GM12865 (cell line): ENCODE measurements around the gene ABCA7.
"Not testable (repeated sequence)": the region's sequence is repeated elsewhere in the genome, so short reads cannot be mapped to it uniquely, and the experiment has no call there.

Experiments
- DNase-seq: peaks from one replicate; pipeline ENCODE4 v3.0.0; 2010; ENCODE audit warnings: low read depth
- H3K4me3 ChIP-seq: 2 replicates; pipeline ENCODE4 v1.5.1; 2011; ENCODE audit warnings: mild to moderate bottlenecking, low read depth, low read length, control low read depth
- TF ChIP-seq, protein P1 (sequence below): IDR thresholded peaks from 2 replicates; pipeline ENCODE4 v1.5.1; 2011; ENCODE audit warnings: low read length, control low read depth, low read depth, inconsistent platforms; ENCODE audit not compliant: insufficient read depth; ENCODE audit errors: missing control alignments

ABCA7 gene

DNA sequence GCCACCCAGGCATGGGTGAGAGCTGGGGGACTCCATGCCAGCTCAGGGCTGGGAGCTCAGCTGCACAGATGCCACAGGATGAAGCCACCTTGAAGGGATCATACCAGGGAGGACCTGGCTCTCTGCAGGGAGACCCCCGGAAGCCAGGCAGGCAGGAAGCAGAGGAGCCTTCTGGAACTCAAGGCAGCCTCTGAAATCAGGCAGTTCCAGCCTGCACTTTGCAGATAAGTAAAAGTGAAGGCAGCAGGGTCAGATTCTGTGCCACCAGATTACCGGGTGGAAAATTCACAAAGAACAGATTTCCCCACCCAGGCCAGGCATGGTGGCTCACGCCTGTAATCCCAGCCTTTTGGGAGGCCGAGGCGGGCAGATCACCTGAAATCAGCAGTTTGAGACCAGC, 21.5 kb upstream of the ABCA7 start:
- TF ChIP-seq, protein P1, sequence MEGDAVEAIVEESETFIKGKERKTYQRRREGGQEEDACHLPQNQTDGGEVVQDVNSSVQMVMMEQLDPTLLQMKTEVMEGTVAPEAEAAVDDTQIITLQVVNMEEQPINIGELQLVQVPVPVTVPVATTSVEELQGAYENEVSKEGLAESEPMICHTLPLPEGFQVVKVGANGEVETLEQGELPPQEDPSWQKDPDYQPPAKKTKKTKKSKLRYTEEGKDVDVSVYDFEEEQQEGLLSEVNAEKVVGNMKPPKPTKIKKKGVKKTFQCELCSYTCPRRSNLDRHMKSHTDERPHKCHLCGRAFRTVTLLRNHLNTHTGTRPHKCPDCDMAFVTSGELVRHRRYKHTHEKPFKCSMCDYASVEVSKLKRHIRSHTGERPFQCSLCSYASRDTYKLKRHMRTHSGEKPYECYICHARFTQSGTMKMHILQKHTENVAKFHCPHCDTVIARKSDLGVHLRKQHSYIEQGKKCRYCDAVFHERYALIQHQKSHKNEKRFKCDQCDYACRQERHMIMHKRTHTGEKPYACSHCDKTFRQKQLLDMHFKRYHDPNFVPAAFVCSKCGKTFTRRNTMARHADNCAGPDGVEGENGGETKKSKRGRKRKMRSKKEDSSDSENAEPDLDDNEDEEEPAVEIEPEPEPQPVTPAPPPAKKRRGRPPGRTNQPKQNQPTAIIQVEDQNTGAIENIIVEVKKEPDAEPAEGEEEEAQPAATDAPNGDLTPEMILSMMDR, result no peak
- H3K4me3 ChIP-seq, result no peak overlapping the region

DNA sequence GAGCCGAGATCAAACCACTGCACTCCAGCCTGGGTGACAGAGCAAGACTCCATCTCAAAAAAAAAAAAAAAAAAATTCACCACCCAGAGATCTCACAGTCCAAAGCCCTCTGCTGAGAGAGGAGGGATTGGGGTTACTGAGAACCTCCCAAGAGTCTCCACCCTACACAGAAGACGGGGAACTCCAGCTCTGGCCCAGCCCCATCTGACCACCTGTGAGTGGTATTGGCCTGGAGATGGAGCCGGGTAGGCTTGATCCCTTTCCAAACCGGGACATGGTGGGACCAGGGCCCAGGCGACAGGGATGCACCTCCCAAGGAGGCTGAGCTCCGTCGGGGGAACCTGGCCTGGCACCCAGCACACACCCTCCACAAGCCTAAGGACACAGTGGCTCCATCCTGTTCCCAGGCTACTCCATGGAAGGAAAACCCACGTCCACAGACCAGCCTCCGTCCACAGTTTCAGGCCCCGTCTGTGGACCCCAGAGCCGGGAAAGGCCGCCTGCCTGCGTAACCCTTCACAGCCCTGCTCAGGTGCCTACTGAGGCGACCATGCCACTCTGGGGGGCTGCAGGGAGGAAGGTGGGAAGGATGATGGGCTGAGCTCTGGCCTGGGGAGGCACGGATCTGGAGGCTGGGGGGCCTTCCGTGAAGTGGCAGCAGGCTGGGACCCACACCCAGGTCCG, 20.8 kb upstream of the ABCA7 start:
- TF ChIP-seq, protein P1, result no peak
- peak overlapping the region; percentile 68 for H3K4me3 ChIP-seq
- DNase-seq, result peak; percentile 41

More for the DNA sequence above, 21.5 kb upstream of the ABCA7 start:
- no peak for DNase-seq

DNA sequence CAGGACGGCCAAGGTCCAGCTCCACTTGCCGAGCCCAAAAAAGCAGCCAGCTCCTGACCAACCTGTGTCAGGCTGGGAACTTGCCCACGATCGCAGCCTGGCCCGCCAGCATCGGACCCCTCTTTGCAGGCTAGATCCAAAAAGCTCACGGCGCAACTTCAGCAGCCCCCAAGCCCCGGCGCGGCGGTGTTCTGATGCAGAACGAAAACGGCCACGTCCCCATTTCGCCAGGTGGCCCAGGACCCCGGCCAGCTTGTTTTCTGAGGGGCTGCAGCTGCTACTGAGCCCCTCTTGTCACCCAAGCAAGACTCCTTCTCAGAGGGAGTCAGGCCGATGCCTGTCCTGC, 20.3 kb upstream of the ABCA7 start:
- DNase-seq, result no peak
- peak overlapping the region; percentile 68 for H3K4me3 ChIP-seq
- TF ChIP-seq, protein P1, result no peak

DNA sequence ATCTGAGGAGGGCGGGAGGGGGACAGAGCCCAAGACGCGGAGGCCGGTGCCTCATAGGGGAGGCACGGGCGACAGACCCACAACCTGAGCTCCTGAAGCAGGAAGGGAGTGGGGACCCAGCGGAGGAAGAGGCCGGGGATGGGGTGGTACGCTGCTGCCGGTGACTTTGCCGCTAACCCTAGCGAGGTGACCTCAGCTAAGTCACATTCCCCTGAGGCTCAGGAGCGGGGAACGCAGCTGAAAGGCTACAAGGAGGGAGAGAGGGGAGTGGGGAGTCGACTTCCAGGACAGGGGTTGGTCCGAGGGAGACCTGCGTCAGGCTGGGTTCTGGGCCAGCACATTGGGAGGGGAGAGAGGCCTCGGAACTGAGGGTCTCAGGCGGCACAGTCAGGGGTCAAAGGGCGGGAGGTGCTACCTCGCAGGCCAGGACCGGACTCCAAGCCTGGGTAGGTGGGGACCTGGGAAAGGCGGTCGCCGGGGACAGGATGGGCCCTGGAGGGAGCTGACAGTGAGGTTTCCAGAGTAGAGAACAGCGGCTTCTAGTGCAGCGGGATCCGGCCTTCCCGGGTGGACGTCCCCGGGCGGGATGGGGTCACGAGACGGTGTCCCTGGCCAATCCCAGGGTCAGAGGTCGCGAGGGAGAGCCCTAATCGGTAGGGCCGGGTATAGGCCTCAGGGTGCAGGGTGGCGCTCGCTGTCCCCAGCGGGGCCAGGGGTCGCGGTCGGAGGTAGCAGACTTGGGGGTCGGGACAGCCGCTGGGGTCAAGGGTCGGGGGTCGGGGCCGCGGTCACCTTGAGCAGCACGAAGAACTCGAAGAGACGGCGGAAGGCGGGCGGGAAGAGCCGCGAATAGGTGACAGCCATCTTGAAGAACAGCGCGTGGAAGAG, 19.7 kb upstream of the ABCA7 start:
- TF ChIP-seq, protein P1, result no peak
- peak overlapping the region; percentile 68 for H3K4me3 ChIP-seq
- DNase-seq, result peak; percentile 39

DNA sequence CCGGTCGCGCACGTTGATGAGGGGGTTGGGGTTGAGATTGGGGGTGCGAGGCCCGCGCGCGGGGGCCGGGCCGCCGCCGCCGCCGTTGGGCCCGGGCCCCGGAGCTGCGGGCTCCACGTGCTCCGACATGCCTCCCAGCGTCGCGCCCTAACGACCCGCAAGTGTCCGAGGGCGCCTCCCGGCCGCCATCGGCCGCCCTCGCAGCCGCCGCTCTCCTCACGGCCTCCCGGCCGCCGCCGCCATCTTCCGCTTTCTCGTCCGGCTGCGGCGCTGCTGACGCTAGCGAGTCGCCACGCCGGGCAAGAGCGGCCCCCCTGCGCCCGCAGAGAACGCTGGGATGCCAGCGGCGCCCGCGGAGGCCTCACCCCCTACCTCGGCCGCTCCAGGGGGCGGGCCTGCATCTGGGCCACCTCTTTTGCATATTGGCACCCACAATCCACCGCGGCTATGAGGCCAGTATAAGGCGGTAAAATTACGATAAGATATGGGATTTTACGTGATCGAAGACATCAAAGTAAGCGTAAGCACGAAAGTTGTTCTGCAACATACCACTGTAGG, 19.0 kb upstream of the ABCA7 start, which contains the start of gene TMEM259:
Gene TMEM259, minus strand, starts transcription at position 256 of the 558 bp plus-strand sequence. Its CDS starts 127 bp downstream, at position 129.
- DNase-seq, result peak; percentile 99
- H3K4me3 ChIP-seq, result peak within 1 kb of the TSS; percentile 68
- TF ChIP-seq, protein P1, result no peak

DNA sequence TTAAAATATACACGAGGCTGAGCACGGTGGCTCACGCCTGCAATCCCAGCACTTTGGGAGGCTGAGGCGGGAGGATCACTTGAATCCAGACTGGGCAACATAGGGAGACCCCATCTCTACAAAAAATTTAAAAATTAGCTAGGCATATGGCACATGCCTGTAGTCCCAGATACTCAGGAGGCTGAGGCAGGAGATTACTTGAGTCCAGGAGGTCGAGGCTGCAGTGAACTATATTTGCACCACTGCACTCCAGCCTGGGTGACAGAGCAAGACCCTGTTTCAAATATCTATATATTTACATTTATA, 16.1 kb upstream of the ABCA7 start:
- not testable (repeated sequence) for H3K4me3 ChIP-seq, DNase-seq

DNA sequence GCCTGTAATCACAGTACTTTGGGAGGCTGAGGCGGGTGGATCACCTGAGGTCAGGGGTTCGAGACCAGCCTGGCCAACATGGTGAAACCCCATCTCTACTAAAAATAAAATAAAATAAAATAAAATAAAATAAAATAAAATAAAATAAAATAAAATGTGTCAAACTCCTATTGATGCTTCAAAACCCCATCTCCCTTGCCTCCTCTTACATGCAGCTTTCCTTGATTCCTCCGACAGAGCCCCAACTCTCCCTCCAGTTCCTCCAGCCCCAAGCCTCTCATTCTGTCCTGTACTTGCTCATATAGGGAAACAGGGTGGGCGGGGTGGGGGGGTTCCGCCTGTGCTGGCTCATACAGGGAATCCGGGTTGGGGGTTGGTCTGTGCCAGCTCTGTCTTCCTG, 14.8 kb upstream of the ABCA7 start:
- DNase-seq, result peak; percentile 42
- not testable (repeated sequence) for H3K4me3 ChIP-seq
